GM10248 (cell line): ENCODE data around the gene DRD3.

Experiments used
- CTCF ChIA-PET: fragments of 300-600 bp; sonication (Branson Sonifier 250); formaldehyde crosslinking; extraction: SDS; loops from one replicate; lab custom pipeline; 2021; ENCODE audit warnings: antibody characterized with exemption; lab: Yijun Ruan, JAX
- POLR2A ChIA-PET: fragments of 350-650 bp; sonication (Branson Sonifier 250); formaldehyde crosslinking; extraction: SDS; loops from one replicate; lab custom pipeline; 2020; ENCODE audit warnings: antibody characterized with exemption; lab: Yijun Ruan, JAX
- DNase-seq: peaks from one replicate; pipeline ENCODE4 v3.0.0; 2012; ENCODE audit errors: extremely low spot score
- TF ChIP-seq, protein P1 (sequence below): IDR thresholded peaks from 2 replicates; pipeline ENCODE4 v1.5.1; 2012; ENCODE audit warnings: mild to moderate bottlenecking, low read depth; ENCODE audit errors: extremely low read depth, missing control alignments, control extremely low read depth

DRD3 gene

GRCh38 chr3:114213627-114214541 is 35.0 kb upstream of the DRD3 start:
- CTCF ChIA-PET: interaction anchor here (0.8 to 1.6 kb wide), 10 partner anchors 8 to 207 kb away, joined by 3 to 9 read pairs (median 4); no protein-coding TSS in a partner anchor
- peak; percentile 73 for DNase-seq
- POLR2A ChIA-PET: interaction anchor here (0.6 to 0.7 kb wide), 4 partner anchors 10 to 199 kb away, joined by 4 to 11 read pairs (median 6); no protein-coding TSS in a partner anchor
- TF ChIP-seq, protein P1, sequence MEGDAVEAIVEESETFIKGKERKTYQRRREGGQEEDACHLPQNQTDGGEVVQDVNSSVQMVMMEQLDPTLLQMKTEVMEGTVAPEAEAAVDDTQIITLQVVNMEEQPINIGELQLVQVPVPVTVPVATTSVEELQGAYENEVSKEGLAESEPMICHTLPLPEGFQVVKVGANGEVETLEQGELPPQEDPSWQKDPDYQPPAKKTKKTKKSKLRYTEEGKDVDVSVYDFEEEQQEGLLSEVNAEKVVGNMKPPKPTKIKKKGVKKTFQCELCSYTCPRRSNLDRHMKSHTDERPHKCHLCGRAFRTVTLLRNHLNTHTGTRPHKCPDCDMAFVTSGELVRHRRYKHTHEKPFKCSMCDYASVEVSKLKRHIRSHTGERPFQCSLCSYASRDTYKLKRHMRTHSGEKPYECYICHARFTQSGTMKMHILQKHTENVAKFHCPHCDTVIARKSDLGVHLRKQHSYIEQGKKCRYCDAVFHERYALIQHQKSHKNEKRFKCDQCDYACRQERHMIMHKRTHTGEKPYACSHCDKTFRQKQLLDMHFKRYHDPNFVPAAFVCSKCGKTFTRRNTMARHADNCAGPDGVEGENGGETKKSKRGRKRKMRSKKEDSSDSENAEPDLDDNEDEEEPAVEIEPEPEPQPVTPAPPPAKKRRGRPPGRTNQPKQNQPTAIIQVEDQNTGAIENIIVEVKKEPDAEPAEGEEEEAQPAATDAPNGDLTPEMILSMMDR: no peak

GRCh38 chr3:114213292-114213626 is 34.4 kb upstream of the DRD3 start:
- DNase-seq: no peak
- ChIA-PET CTCF (interaction anchor here (0.8 to 1.6 kb wide), 8 partner anchors 9 to 208 kb away, joined by 3 to 9 read pairs (median 3); no protein-coding TSS in a partner anchor), POLR2A (interaction anchor here (0.6 to 0.7 kb wide), 4 partner anchors 9 to 200 kb away, joined by 4 to 11 read pairs (median 6); no protein-coding TSS in a partner anchor)
- TF ChIP-seq, protein P1: no peak

DNA sequence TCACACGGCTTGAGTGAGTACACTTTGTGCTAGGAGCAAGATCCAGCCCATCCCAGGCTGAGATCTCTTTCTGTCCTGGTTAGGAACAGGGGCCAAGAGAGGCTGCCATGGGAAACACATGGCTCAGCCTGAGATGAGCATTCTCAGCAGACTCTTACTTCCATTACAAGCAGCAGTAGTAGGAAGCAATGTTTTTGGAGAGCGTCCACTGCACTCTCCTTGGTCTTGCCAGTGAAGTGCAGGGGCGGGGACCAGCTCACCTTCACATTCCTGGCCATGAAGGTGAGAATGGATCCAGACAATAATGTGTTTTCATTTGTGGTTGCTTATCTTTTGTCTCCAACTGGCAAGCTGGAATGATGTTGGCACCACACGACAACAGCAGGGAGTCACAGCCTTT is 33.8 kb upstream of the DRD3 start:
- ChIA-PET CTCF (interaction anchor here (1.2 to 1.6 kb wide), 4 partner anchors 9 to 27 kb away, joined by 3 to 7 read pairs (median 3); no protein-coding TSS in a partner anchor), POLR2A (no interaction called here)
- TF ChIP-seq, protein P1: no peak
- no peak for DNase-seq

- DNase-seq: no peak
- CTCF ChIA-PET: interaction anchor here (1.0 kb wide), 1 partner anchor 211 kb away, joined by 3 read pairs; no protein-coding TSS in a partner anchor
- POLR2A ChIA-PET: no interaction called here
- TF ChIP-seq, protein P1: no peak
Measured at GRCh38 chr3:114207768-114208167, 28.9 kb upstream of the DRD3 start.

DNA sequence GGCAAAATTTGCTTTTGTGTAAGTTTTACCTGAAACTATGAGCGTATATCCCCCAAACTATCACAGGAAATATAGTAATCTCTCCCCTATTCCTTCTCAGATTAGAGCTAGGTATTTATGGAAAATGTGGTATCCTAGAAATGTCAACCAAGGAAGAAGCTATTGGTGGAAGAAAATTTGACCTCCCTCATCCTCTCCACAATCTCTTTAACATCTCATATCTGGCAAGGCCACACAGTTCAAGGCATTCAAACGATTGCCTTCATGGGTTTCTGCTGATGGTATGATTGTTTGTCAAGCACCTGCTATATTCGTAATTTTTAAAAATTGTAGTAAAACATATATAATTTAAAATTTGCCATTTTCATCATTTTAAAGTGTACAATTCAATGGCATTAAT is 27.5 kb upstream of the DRD3 start:
- TF ChIP-seq, protein P1: no peak
- DNase-seq: no peak
- CTCF ChIA-PET: interaction anchor here (1.0 to 3.0 kb wide), 3 partner anchors 12 to 51 kb away, joined by 3 to 12 read pairs (median 3); no protein-coding TSS in a partner anchor
- POLR2A ChIA-PET: no interaction called here

GRCh38 chr3:114205541-114205940 is 26.7 kb upstream of the DRD3 start:
- TF ChIP-seq, protein P1: no peak
- no peak for DNase-seq
- ChIA-PET POLR2A (no interaction called here), CTCF (interaction anchor here (1.0 to 3.0 kb wide), 3 partner anchors 13 to 51 kb away, joined by 3 to 12 read pairs (median 3); no protein-coding TSS in a partner anchor)
